Nephron (organoid): Measurements from ENCODE around the gene TMEM74B.

ENCODE experiments used
- H3K27ac Mint-ChIP-seq, 3 experiments: 2 replicates each; pipeline ENCODE4 v1.8.0; 2020; ENCODE audit warnings: mixed read lengths in 3 of 3, mild to moderate bottlenecking in 2 of 3, moderate library complexity in 1 of 3
- H3K27me3 Mint-ChIP-seq: 2 replicates; pipeline ENCODE4 v1.8.0; 2021; ENCODE audit warnings: low read depth, mild to moderate bottlenecking, moderate library complexity, mixed read lengths
- H3K36me3 Mint-ChIP-seq: 2 replicates; pipeline ENCODE4 v1.8.0; 2020; ENCODE audit warnings: low read depth, mixed read lengths
- H3K4me1 Mint-ChIP-seq: 2 replicates; pipeline ENCODE4 v1.8.0; 2020; ENCODE audit warnings: mixed read lengths
- H3K4me3 Mint-ChIP-seq, 3 experiments: 2 replicates each; pipeline ENCODE4 v1.8.0; 2020; ENCODE audit warnings: mild to moderate bottlenecking in 3 of 3, mixed read lengths in 3 of 3, moderate library complexity in 2 of 3
- H3K9me3 Mint-ChIP-seq: 2 replicates; pipeline ENCODE4 v1.8.0; 2020; ENCODE audit warnings: mixed read lengths
- CTCF ChIP-seq, 3 experiments: fragments of 200-600 bp; sonication (generic); IDR thresholded peaks; one replicate each; pipeline ENCODE4 v1.5.0; 2021; ENCODE audit warnings: antibody characterized with exemption in 3 of 3; ENCODE audit not compliant: unreplicated experiment in 3 of 3

TMEM74B gene

DNA sequence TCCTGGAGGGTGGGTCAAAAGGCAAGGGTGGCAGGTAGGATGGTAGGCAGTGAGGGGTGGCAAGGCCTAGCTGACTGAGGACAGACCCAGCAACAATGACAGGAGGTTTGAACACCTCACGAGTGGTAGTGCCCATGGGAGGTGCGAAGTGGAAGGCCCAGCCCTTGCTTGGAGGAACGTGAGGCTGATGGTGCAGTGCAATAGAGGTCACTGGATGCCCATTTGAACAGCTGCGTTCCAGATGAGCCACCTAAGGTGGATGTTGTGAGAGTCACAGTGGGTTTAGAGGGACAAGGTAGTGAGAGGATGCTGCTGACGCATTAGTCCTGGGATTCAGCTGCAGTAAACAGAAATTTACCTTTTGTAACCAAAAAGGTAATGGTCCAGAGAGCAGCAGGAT, 15.6 kb downstream of the TMEM74B start:
- Mint-ChIP-seq H3K4me1 (no peaks in the 10 kb centered on the region), H3K36me3 (peaks cover 72% of the 10 kb centered on the region), H3K27ac (no peak overlapping the region), H3K4me3 (no peak overlapping the region), H3K9me3 (no peaks in the 10 kb centered on the region), H3K27me3 (no peaks in the 10 kb centered on the region)
- TF ChIP-seq CTCF (IDR thresholded peaks at IDR 0.05; ENCODE audit: unreplicated experiment in 3 of 3), result no peak

DNA sequence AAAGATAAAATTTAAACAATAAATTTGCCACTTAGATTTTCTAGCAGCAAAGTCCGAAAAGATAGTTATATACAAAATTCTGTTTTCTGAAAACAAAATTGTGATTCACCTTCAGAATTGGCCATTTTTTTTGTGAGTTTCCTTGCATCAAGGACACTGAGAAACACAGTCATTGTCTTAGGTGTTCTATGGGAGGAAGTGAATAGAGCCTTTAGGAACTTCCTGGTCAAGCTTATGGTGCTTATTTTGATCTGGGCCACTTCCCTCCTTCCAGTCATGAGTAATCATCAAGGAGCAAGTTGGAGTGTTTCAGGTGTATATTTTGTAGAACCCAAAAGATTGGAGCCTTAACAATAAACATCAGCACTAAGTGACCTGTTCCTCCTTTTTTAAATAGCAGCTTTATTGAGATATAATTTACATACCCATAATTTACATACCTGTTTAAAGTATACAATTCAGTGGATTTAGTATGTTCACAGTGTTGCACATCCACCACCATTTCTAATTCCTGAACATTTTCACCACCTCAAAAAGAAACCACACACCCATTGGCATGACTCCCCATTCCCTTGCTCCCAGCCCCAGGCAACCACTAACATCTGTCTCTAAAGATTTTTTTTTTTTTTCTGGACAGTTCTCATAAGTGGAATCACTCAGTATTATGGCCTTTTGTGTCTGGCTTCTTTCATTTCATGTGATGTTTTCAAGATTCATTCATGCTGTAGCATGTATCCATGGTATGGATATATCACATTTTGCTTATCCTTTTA, 17.6 kb downstream of the TMEM74B start:
- peaks cover 76% of the 10 kb centered on the region for H3K36me3 Mint-ChIP-seq
- no peak for TF ChIP-seq CTCF (IDR thresholded peaks at IDR 0.05; ENCODE audit: unreplicated experiment in 3 of 3)
- no peak overlapping the region for H3K27ac Mint-ChIP-seq

GRCh38 chr20:1165941-1166340, 18.8 kb downstream of the TMEM74B start:
- TF ChIP-seq CTCF (IDR thresholded peaks at IDR 0.05; ENCODE audit: unreplicated experiment in 3 of 3), result no peak
- Mint-ChIP-seq H3K4me3 (no peak overlapping the region), H3K4me1 (no peaks in the 10 kb centered on the region), H3K27ac (no peak overlapping the region), H3K27me3 (no peaks in the 10 kb centered on the region), H3K36me3 (peaks cover 75% of the 10 kb centered on the region), H3K9me3 (no peaks in the 10 kb centered on the region)

More for the DNA sequence above, 17.6 kb downstream of the TMEM74B start:
- Mint-ChIP-seq H3K27me3 (no peaks in the 10 kb centered on the region), H3K4me1 (no peaks in the 10 kb centered on the region), H3K9me3 (no peaks in the 10 kb centered on the region), H3K4me3 (no peak overlapping the region)

DNA sequence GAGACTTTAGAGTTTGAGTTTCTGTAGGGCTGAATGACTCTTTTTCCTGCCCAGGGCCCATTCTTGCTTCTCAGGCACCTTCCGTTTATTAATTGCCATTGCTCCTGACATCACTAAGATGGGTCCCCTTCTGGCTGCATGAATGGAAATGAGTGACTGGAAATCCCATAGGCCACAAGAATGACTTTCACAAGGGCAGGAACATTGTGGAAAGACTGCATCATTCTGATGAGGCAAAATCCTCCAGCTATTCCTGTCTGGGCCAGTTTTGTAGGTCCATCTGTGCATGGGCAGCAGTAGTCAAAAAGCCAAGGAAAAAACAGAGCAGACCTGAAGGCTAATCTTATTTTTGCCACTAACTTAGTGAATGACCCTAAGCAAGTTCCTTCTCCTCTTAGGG, 19.3 kb downstream of the TMEM74B start:
- H3K27ac Mint-ChIP-seq, result no peak overlapping the region
- H3K9me3 Mint-ChIP-seq, result no peaks in the 10 kb centered on the region
- no peaks in the 10 kb centered on the region for H3K4me1 Mint-ChIP-seq

GRCh38 chr20:1164871-1165270, 19.9 kb downstream of the TMEM74B start:
- Mint-ChIP-seq H3K36me3 (peaks cover 71% of the 10 kb centered on the region), H3K9me3 (no peaks in the 10 kb centered on the region), H3K27ac (no peak overlapping the region), H3K4me1 (no peaks in the 10 kb centered on the region), H3K4me3 (no peak overlapping the region), H3K27me3 (no peaks in the 10 kb centered on the region)
- no peak for TF ChIP-seq CTCF (IDR thresholded peaks at IDR 0.05; ENCODE audit: unreplicated experiment in 3 of 3)

More for the DNA sequence above, 19.3 kb downstream of the TMEM74B start:
- TF ChIP-seq CTCF (IDR thresholded peaks at IDR 0.05; ENCODE audit: unreplicated experiment in 3 of 3), result no peak
- peaks cover 75% of the 10 kb centered on the region for H3K36me3 Mint-ChIP-seq
- H3K4me3 Mint-ChIP-seq, result no peak overlapping the region
- no peaks in the 10 kb centered on the region for H3K27me3 Mint-ChIP-seq

DNA sequence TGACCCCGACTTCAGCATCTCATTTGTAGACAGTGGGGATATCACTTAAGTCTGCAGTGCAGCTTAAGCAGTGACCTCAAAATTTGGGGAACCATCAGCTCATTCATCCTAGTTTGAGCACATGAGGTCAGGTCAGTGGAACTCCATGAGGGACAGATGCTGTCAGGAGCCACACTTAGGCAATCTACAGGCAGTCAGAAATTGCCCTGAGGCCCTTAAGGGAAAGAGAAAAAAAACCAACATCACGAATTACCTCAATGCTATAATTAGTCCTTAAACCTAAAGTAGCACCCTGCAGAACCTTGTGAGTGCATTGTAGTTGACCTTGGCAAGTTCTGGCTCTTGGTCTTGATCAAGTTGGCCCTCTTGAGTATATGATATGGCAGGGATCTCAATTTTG, 21.1 kb downstream of the TMEM74B start:
- no peaks in the 10 kb centered on the region for H3K4me1 Mint-ChIP-seq
- no peak for TF ChIP-seq CTCF (IDR thresholded peaks at IDR 0.05; ENCODE audit: unreplicated experiment in 3 of 3)
- H3K9me3 Mint-ChIP-seq, result no peaks in the 10 kb centered on the region
- H3K4me3 Mint-ChIP-seq, result no peak overlapping the region
- no peaks in the 10 kb centered on the region for H3K27me3 Mint-ChIP-seq
- peaks cover 60% of the 10 kb centered on the region for H3K36me3 Mint-ChIP-seq
- no peak overlapping the region for H3K27ac Mint-ChIP-seq
